B cell (primary cell): ENCODE data around the gene OR9G4. TPM values are rescaled to one million over a fixed set of nuclear protein-coding genes. Genes with fewer than 3 reads are reported as not detected.

Experiments
- ATAC-seq: fragments of 200-7000 bp; cut with Tn5 transposase; one replicate; pipeline ENCODE4 v1.10.0; 2021; ENCODE audit warnings: low read depth, mild to moderate bottlenecking, moderate number of reproducible peaks, moderate library complexity
- CTCF ChIA-PET: fragments of 350-600 bp; sonication (Branson Sonifier 250); formaldehyde crosslinking; loops from one replicate; lab custom pipeline; 2021; ENCODE audit warnings: antibody characterized with exemption, inconsistent platforms; lab: Charles Lee
- POLR2A ChIA-PET: fragments of 350-600 bp; sonication (Branson Sonifier 250); formaldehyde crosslinking; loops from one replicate; lab custom pipeline; 2021; ENCODE audit warnings: antibody characterized with exemption; lab: Charles Lee
- DNase-seq: peaks from one replicate; pipeline ENCODE4 v3.0.0; 2013
- H2AFZ ChIP-seq: 2 replicates; pipeline ENCODE4 v1.6.1; 2012; ENCODE audit warnings: mild to moderate bottlenecking, low read depth, low read length; ENCODE audit not compliant: insufficient read depth, poor library complexity, severe bottlenecking
- H3K27ac ChIP-seq, 2 donors: 1 replicate in 1 of 2; 2 replicates in 1 of 2; pipeline ENCODE4 v1.5.1; 2012 to 2013; ENCODE audit warnings: low read length in 2 of 2, mild to moderate bottlenecking in 2 of 2, moderate library complexity in 1 of 2
- H3K27me3 ChIP-seq, 4 experiments: fragments of 200-600 bp in 1 of 4; sonication (generic) in 1 of 4; replicated peaks in 1 of 4; 1 replicate in 2 of 4; 2 replicates in 2 of 4; pipeline versions ENCODE4 v1.6.1 to v1.7.0; 2013 to 2016; ENCODE audit warnings: low read length in 3 of 4, mild to moderate bottlenecking in 2 of 4, mixed read lengths in 1 of 4, moderate library complexity in 1 of 4; ENCODE audit not compliant: insufficient read depth in 4 of 4, control insufficient read depth in 3 of 4; ENCODE audit errors: control extremely low read depth in 1 of 4
- H3K36me3 ChIP-seq, 2 experiments: replicated peaks in 1 of 2; 1 replicate in 1 of 2; 2 replicates in 1 of 2; pipeline versions ENCODE4 v1.6.1 to v1.7.1; 2013; ENCODE audit warnings: low read length in 1 of 2; ENCODE audit not compliant: insufficient read depth in 2 of 2, control insufficient read depth in 1 of 2; ENCODE audit errors: control extremely low read depth in 1 of 2, extremely low read depth in 1 of 2
- H3K4me1 ChIP-seq, 2 donors: fragments of 200-600 bp in 1 of 2; sonication (generic) in 1 of 2; 1 replicate in 1 of 2; 2 replicates in 1 of 2; pipeline versions ENCODE4 v1.5.1 to v1.6.1; 2013 to 2017; ENCODE audit warnings: low read length in 2 of 2; ENCODE audit not compliant: control insufficient read depth in 2 of 2, insufficient read depth in 2 of 2
- H3K4me2 ChIP-seq: replicated peaks from 2 replicates; pipeline ENCODE3; 2012; ENCODE audit warnings: mild to moderate bottlenecking, low read depth, low read length; ENCODE audit not compliant: poor library complexity, severe bottlenecking
- H3K4me3 ChIP-seq, 5 experiments: fragments of 200-600 bp in 1 of 5; sonication (generic) in 1 of 5; 1 replicate in 3 of 5; 2 replicates in 2 of 5; pipeline versions ENCODE4 v1.5.1 to v1.7.0; 2011 to 2016; ENCODE audit warnings: low read length in 4 of 5, mild to moderate bottlenecking in 4 of 5, low read depth in 2 of 5, control low read depth in 1 of 5, moderate library complexity in 1 of 5; ENCODE audit not compliant: insufficient read depth in 1 of 5; ENCODE audit errors: control extremely low read depth in 1 of 5, extremely low read depth in 1 of 5
- H3K79me2 ChIP-seq: fragments of 200-600 bp; sonication (generic); one replicate; pipeline ENCODE4 v1.6.0; 2016; ENCODE audit warnings: low read length; ENCODE audit not compliant: control insufficient read depth, insufficient read depth
- H3K9ac ChIP-seq: fragments of 200-600 bp; sonication (generic); 2 replicates; pipeline ENCODE4 v1.6.1; 2017; ENCODE audit warnings: mild to moderate bottlenecking, low read length, moderate library complexity
- H3K9me3 ChIP-seq, 3 donors: one replicate each; pipeline versions ENCODE4 v1.6.1 to v1.7.1; 2013; ENCODE audit warnings: low read length in 2 of 3; ENCODE audit not compliant: control insufficient read depth in 2 of 3, insufficient read depth in 1 of 3; ENCODE audit errors: control extremely low read depth in 1 of 3
- H4K20me1 ChIP-seq: 2 replicates; pipeline ENCODE4 v1.6.0; 2012; ENCODE audit warnings: mild to moderate bottlenecking, low read length; ENCODE audit not compliant: insufficient read depth, control insufficient read depth, poor library complexity, severe bottlenecking
- H3K27ac Mint-ChIP-seq: one replicate; pipeline ENCODE4 v1.8.0; 2021; ENCODE audit warnings: mixed read lengths
- H3K27me3 Mint-ChIP-seq: one replicate; pipeline ENCODE4 v1.8.0; 2021; ENCODE audit warnings: mixed read lengths
- H3K4me1 Mint-ChIP-seq: one replicate; pipeline ENCODE4 v1.8.0; 2021; ENCODE audit warnings: mixed read lengths
- H3K4me3 Mint-ChIP-seq: one replicate; pipeline ENCODE4 v1.8.0; 2021; ENCODE audit warnings: mixed read lengths
- H3K9me3 Mint-ChIP-seq: one replicate; pipeline ENCODE4 v1.8.0; 2022; ENCODE audit warnings: mixed read lengths; ENCODE audit not compliant: insufficient read depth
- CTCF ChIP-seq: fragments of 200-600 bp; IDR thresholded peaks from one replicate; pipeline ENCODE4 v1.8.0; 2022; ENCODE audit warnings: antibody characterized with exemption, mild to moderate bottlenecking
- EZH2 ChIP-seq: IDR thresholded peaks from 2 replicates; pipeline ENCODE4 v1.6.1; 2012; ENCODE audit warnings: borderline replicate concordance, low read depth, mild to moderate bottlenecking, moderate library complexity, low read length; ENCODE audit not compliant: insufficient read depth, poor library complexity, severe bottlenecking
- WGBS: methylation state at CpG from one replicate; pipeline ENCODE4 v1.1.5; 2013; ENCODE audit warnings: missing lambda C conversion rate; ENCODE audit not compliant: insufficient coverage; 5-methylcytosine and 5-hydroxymethylcytosine counted together
- intact Hi-C: fragments of 100-400 bp; cut with micrococcal nuclease; formaldehyde crosslinking; loops from one replicate; pipeline ENCODE4 v1.10.0; 2022
- polyA plus RNA-seq: library from polyadenylated mRNA; depleted of rRNA; stranded (reverse); fragments of >200 nt; gene quantifications from 2 replicates; pipeline ENCODE4 v1.2.3, GENCODE V29; 2012
- total RNA-seq, 2 donors: library from RNA; stranded (reverse); fragments of 120-200 nt in 1 of 2; gene quantifications; 1 replicate in 1 of 2; 2 replicates in 1 of 2; pipeline versions ENCODE4 v1.2.3 to v1.2.4, GENCODE V29; 2013 to 2022

Gene OR9G4
- total and polyA plus RNA-seq, 2 donors (not counting 1 experiment from before 2014, with no cell fraction given) = not detected

- Histone ChIP-seq H3K4me3 (no peak overlapping the region), H3K9ac (no peak overlapping the region), H3K27ac (no peak overlapping the region), H4K20me1 (no peaks in the 10 kb centered on the region), H3K4me2 (no peak overlapping the region), H3K9me3 (peaks cover 0 to 15% (median 0%) of the 10 kb centered on the region in 3 donors), H3K27me3 (no peaks in the 10 kb centered on the region), H2AFZ (no peak overlapping the region), H3K79me2 (no peaks in the 10 kb centered on the region), H3K36me3 (no peaks in the 10 kb centered on the region), H3K4me1 (no peaks in the 10 kb centered on the region)
- no peak for TF ChIP-seq CTCF
- no peak for TF ChIP-seq EZH2
- Mint-ChIP-seq H3K27ac (no peak overlapping the region), H3K4me1 (no peaks in the 10 kb centered on the region), H3K4me3 (no peak overlapping the region), H3K27me3 (no peaks in the 10 kb centered on the region), H3K9me3 (peaks cover 3% of the 10 kb centered on the region)
- intact Hi-C loops = no loop called here
- 79% methylated on average over 3 of the region's 8 CpGs for WGBS
- ATAC-seq (no peak), DNase-seq (no peak)
- ChIA-PET POLR2A (no interaction called here), CTCF (no interaction called here)
These were observed 47.5 kb downstream of the OR9G4 start for GRCh38 chr11:56700914-56701485.

GRCh38 chr11:56700242-56700913, 48.1 kb downstream of the OR9G4 start:
- Histone ChIP-seq H3K9me3 (peaks cover 0 to 15% (median 0%) of the 10 kb centered on the region in 3 donors), H3K4me2 (no peak overlapping the region), H3K27me3 (no peaks in the 10 kb centered on the region), H3K79me2 (no peaks in the 10 kb centered on the region), H2AFZ (no peak overlapping the region), H3K4me3 (no peak overlapping the region), H3K36me3 (no peaks in the 10 kb centered on the region), H3K27ac (no peak overlapping the region), H3K9ac (no peak overlapping the region), H3K4me1 (no peaks in the 10 kb centered on the region), H4K20me1 (no peaks in the 10 kb centered on the region)
- DNase-seq (no peak), ATAC-seq (no peak)
- Mint-ChIP-seq H3K27ac (no peak overlapping the region), H3K4me3 (no peak overlapping the region), H3K9me3 (no peaks in the 10 kb centered on the region), H3K4me1 (no peaks in the 10 kb centered on the region), H3K27me3 (no peaks in the 10 kb centered on the region)
- intact Hi-C loops = no loop called here
- POLR2A ChIA-PET = no interaction called here
- no peak for TF ChIP-seq EZH2
- TF ChIP-seq CTCF = no peak
- CTCF ChIA-PET = no interaction called here
- 67% methylated on average over 8 of the region's 10 CpGs for WGBS
